Measurements from ENCODE around the gene MED20. TPM values are rescaled to one million over a fixed set of nuclear protein-coding genes. Genes with fewer than 3 reads are reported as not detected.

Gene MED20
- total and polyA plus RNA-seq, 10 of the 15 experiments (the other 5 are each of a cell fraction or from before 2014, with no cell fraction given), result 13.4 to 24.8 (median 17.9) TPM

DNA sequence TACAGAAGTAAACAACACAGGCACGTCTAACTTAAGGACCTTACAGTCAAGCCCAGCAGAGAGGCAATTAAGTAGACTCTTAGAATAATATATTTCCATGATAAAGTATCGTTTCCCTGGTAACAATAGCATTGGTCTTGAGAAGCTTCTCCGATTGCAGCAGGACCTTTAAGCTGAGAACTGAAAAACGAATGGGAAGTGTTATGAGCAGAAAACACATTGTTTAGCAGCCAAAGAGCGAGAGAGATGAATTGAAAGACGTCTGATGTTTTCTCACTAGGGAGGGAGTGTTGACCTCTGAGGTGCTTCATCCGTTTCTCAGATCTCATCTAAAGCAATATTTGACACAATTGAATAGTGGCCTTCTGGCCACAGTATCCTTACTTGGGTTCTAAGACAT lies 1.2 kb upstream of the MED20 start:
- Histone ChIP-seq H3K4me2 (ENCODE audit: control insufficient read depth, insufficient read depth) (peak overlapping the region; percentile 78), H3K9ac (ENCODE audit: control insufficient read depth, insufficient read depth, low read length) (peak overlapping the region; percentile 83), H4K20me1 (ENCODE audit: control insufficient read depth, insufficient read depth) (no peaks in the 10 kb centered on the region), H2AFZ (ENCODE audit: control insufficient read depth, low read depth, low read length) (no peak overlapping the region), H3K4me1 (ENCODE audit: control insufficient read depth, insufficient read depth, low read length) (peaks cover 4% of the 10 kb centered on the region; the same call in 1 of the 2 replicates), H3K36me3 (ENCODE audit: control insufficient read depth in 2 of 2, insufficient read depth in 2 of 2, low read length in 1 of 2) (peaks cover 0 to 2% of the 10 kb centered on the region in 2 experiments; a peak in 1 of 4 replicates), H3K79me2 (ENCODE audit: control insufficient read depth, insufficient read depth, low read length) (peaks cover 49% of the 10 kb centered on the region), H3K27me3 (replicated peaks in 1 of 2; ENCODE audit: control insufficient read depth in 2 of 2, insufficient read depth in 2 of 2, low read length in 1 of 2) (no peaks in the 10 kb centered on the region), H3K4me3 (peak overlapping the region; percentile 67), H3K9me3 (replicated peaks; ENCODE audit: control insufficient read depth, insufficient read depth, low read length) (no peaks in the 10 kb centered on the region), H3K27ac (ENCODE audit: control insufficient read depth, insufficient read depth) (peak overlapping the region; percentile 95)
- ChIA-PET RAD21 (ENCODE audit: unreplicated experiment) (interaction anchor here (1.4 to 2.8 kb wide), 7 partner anchors 14 to 135 kb away, joined by 7 to 23 read pairs (median 16); partner anchors contain the start of genes TAF8 and TOMM6), SMC1A (ENCODE audit: uncharacterized antibody, unreplicated experiment) (interaction anchor here (1.0 to 2.7 kb wide), 7 partner anchors 8 to 144 kb away, joined by 3 to 23 read pairs (median 5); no protein-coding TSS in a partner anchor), POLR2A (interaction anchor here (0.5 to 2.5 kb wide), 7 partner anchors 9 to 136 kb away, joined by 3 to 9 read pairs (median 3); no protein-coding TSS in a partner anchor), CTCF (interaction anchor here (0.6 to 8.3 kb wide), 14 partner anchors 14 to 642 kb away, joined by 3 to 137 read pairs (median 5); partner anchors contain the start of genes CCND3, MRPS10, TAF8 and TOMM6)
- ATAC-seq (no peak), DNase-seq (ENCODE audit: low read depth, low spot score) (no peak), FAIRE-seq (peak; percentile 23)
- BruUV-seq (replicated peaks), result no TSS peak
- in situ Hi-C loops (cut with MboI) (no loop called here), intact Hi-C loops (cut with micrococcal nuclease; ENCODE audit: unreplicated experiment) (loop anchor here (5.0 kb wide), 2 partner anchors 75 to 135 kb away; partner anchors contain the start of gene TOMM6)
- TF ChIP-seq IKZF2 (IDR thresholded peaks at IDR 0.05), result no peak
- no peak for TF ChIP-seq SREBF1 (IDR thresholded peaks at IDR 0.05; ENCODE audit: low read length)
- TF ChIP-seq SUPT20H (IDR thresholded peaks at IDR 0.05; ENCODE audit: borderline replicate concordance, control insufficient read depth, low read depth, low read length), result no peak
- TF ChIP-seq BCL11A (IDR thresholded peaks at IDR 0.05; ENCODE audit: low read depth, low read length), result no peak
- TF ChIP-seq LARP7 (IDR thresholded peaks at IDR 0.05), result no peak
- no peak for TF ChIP-seq FOXM1 (IDR thresholded peaks at IDR 0.05; ENCODE audit: low read depth, low read length)
- TF ChIP-seq CBX3 (IDR thresholded peaks at IDR 0.05; ENCODE audit: borderline replicate concordance, low read depth), result no peak
- TF ChIP-seq TBL1XR1 (IDR thresholded peaks at IDR 0.05; ENCODE audit: low read depth, low read length), result no peak
- TF ChIP-seq KDM1A (IDR thresholded peaks at IDR 0.05; ENCODE audit: borderline replicate concordance), result no peak
- no peak for TF ChIP-seq RFX5 (IDR thresholded peaks at IDR 0.05; ENCODE audit: low read depth, low read length)
- no peak for TF ChIP-seq BCLAF1 (IDR thresholded peaks at IDR 0.05)
- TF ChIP-seq, protein P1, sequence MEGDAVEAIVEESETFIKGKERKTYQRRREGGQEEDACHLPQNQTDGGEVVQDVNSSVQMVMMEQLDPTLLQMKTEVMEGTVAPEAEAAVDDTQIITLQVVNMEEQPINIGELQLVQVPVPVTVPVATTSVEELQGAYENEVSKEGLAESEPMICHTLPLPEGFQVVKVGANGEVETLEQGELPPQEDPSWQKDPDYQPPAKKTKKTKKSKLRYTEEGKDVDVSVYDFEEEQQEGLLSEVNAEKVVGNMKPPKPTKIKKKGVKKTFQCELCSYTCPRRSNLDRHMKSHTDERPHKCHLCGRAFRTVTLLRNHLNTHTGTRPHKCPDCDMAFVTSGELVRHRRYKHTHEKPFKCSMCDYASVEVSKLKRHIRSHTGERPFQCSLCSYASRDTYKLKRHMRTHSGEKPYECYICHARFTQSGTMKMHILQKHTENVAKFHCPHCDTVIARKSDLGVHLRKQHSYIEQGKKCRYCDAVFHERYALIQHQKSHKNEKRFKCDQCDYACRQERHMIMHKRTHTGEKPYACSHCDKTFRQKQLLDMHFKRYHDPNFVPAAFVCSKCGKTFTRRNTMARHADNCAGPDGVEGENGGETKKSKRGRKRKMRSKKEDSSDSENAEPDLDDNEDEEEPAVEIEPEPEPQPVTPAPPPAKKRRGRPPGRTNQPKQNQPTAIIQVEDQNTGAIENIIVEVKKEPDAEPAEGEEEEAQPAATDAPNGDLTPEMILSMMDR (IDR thresholded peaks at IDR 0.05 in 2 of 3, conservative IDR thresholded peaks at IDR 0.05 in 1 of 3; ENCODE audit: control insufficient read depth in 2 of 3, extremely low read depth in 1 of 3, insufficient read depth in 1 of 3, low read depth in 3 of 3, low read length in 3 of 3), result no peak
- no peak for TF ChIP-seq NRF1 (conservative IDR thresholded peaks at IDR 0.05; ENCODE audit: low read depth, low read length)
- TF ChIP-seq ZNF687 (IDR thresholded peaks at IDR 0.05), result no peak
- no peak for TF ChIP-seq NR2C1 (IDR thresholded peaks at IDR 0.05)
- WGBS (ENCODE audit: insufficient coverage, insufficient replicate concordance, low lambda C conversion rate, missing lambda C conversion rate), result 0% methylated on average over 7 of the region's 7 CpGs

Measured in GM12878 (cell line).